ENCODE measurements around the gene SMARCA5.
A peak's percentile ranks its signal among the peaks of the same experiment; 100 is the strongest.

DNA sequence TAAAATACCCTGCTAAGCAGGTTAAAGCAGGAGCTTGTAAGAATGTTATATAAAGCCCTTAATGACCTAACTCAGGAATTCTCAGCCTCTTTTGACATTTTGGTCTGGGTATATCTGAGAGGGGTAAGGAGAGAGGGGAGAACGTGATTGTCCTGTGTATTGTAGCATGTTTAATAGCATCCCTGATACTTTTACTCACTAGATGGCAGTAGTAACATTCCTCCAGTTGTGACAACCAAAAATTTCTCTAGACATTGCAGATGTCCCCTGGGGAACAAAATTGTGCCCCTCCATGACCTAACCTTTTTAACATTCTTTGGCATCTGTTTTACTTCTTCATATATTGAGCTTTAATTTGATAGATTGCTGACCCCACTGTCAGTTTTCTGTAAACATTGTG is 17.9 kb downstream of the SMARCA5 start:
- TF ChIP-seq, protein P1, sequence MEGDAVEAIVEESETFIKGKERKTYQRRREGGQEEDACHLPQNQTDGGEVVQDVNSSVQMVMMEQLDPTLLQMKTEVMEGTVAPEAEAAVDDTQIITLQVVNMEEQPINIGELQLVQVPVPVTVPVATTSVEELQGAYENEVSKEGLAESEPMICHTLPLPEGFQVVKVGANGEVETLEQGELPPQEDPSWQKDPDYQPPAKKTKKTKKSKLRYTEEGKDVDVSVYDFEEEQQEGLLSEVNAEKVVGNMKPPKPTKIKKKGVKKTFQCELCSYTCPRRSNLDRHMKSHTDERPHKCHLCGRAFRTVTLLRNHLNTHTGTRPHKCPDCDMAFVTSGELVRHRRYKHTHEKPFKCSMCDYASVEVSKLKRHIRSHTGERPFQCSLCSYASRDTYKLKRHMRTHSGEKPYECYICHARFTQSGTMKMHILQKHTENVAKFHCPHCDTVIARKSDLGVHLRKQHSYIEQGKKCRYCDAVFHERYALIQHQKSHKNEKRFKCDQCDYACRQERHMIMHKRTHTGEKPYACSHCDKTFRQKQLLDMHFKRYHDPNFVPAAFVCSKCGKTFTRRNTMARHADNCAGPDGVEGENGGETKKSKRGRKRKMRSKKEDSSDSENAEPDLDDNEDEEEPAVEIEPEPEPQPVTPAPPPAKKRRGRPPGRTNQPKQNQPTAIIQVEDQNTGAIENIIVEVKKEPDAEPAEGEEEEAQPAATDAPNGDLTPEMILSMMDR (IDR thresholded peaks at IDR 0.05) = peak in 2 of 6 experiments; percentile 21 to 33
- TF ChIP-seq POLR2A (IDR thresholded peaks at IDR 0.05) = no peak

All from esophagus squamous epithelium (tissue), 4 donors.